ENCODE data around the gene DNM3.

DNA sequence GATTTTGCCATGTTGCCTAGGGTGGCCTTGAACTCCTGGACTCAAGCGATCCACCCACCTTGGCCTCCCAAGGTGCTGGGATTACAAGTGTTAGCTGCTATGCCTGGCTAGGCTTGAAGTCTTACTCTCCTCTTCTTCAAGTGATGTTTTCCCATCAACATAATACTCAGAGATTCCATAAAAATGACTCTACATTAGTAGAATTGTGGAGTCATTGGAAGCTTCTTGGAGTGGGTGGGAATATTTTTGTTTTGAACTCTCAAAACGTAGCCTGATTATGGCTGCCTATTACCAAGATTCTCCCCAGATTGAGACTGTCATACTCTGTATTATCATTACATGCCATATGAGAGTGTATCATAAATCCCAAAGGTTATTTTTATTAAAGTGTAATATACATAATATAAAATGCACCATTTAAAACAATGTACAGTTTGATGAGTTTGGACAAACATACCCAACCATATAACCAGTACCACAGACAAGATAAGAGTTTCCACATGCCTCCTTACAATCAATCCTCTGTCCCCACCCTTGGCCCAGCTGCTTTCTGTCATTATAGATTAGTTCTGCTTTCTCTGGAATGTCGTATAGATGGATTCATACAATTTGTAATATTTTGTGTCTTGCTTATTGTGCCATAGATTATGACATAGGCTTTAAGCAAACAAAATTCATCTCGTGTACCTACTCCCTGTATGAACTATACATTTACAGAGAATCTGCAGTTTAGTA lies 8.0 kb upstream of the DNM3 start:
- TF ChIP-seq POLR2A (IDR thresholded peaks at IDR 0.05; ENCODE audit: low read length) (no peak), GATA1 (IDR thresholded peaks at IDR 0.05; ENCODE audit: low read depth, low read length) (no peak)
